ENCODE measurements around the gene TUG1.

- TF ChIP-seq TAF1 (IDR thresholded peaks at IDR 0.05; ENCODE audit: low read depth, low read length) (no peak), POLR2A (IDR thresholded peaks at IDR 0.05; ENCODE audit: low read depth, low read length) (no peak), POLR2AphosphoS5 (IDR thresholded peaks at IDR 0.05; ENCODE audit: low read depth, low read length) (no peak), SPI1 (IDR thresholded peaks at IDR 0.05; ENCODE audit: low read depth, low read length) (no peak)
Observed at GRCh38 chr22:30984317-30984716, 15.3 kb downstream of the TUG1 start.

Data from GM12891 (cell line).